DMS153 (cell line): ENCODE results near the gene MYRFL.
"Not testable (repeated sequence)": the region's sequence is repeated elsewhere in the genome, so short reads cannot be mapped to it uniquely, and the experiment has no call there.

Experiments
- DNase-seq: peaks from one replicate; lab custom pipeline; 2025; lab: John Stamatoyannopoulos, UW

Gene MYRFL

DNA sequence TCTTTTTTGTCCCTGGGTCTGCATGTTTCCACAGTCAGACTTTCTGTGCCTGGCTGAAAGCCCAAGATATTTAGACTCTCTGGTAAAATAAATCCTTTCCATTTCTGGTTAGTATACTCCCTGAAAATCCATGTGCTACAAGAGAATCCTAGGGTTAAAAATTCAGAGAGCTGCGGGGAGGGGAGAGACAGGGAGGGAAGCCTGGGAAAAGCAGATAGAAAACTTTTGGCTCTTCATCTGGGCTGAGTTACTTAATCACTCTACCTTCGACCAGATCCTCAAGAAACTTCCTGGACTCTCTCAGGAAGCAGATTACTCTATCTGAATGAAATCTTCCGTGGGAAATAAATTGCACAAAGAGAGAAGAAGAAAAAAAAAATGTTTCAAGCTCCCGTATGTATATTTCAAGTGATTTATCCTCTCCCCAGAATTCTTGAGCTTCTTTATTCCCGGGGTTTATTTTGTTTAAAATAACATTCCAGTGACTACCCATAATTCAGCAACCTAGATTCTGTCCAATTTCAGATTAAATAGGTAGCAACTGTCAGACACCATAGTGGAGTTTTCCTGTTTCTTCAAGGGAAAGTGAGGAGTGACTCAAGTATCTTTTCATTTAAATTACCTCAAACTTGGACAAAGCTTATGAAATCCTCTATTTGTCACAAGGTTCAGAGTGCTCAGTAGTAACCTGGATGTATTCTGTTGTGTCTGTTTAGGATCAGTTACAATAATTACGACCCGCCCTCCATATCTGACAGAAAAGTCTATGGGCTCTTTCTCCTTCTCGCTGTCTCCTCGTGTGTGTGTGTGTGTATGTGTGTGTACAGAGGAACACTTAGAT is 163.7 kb downstream of the MYRFL start:
- no peak for DNase-seq

DNA sequence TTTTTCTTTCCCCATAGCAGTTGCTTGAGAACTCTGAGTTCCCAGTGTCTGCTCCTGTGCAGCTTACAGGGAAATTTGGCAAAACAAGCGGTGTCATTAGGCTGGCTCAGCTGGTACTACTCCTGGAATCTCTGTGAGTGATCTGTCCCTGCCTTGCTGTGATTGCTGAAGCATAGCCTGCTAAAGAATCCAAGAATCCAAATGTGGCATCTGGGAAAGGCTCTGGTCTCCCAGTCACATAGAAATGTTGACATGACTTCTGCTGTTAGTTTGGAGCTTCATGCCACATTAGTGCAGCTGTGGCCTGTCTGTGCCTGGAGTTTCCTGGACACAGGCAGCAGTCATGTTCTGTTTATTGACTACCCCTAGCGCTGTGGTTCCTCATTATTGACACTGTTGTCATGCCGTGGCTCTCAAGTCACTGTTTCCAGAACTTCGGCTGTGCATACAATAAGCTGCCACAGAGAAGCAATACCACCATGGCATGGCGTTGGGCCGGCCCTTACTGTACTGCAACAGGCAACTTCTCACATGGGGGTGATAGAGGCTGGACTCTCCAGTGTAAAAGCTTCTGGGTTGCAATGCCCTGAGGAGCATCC is 166.8 kb downstream of the MYRFL start:
- DNase-seq, result no peak

GRCh38 chr12:69993433-69993832 is 168.4 kb downstream of the MYRFL start:
- no peak for DNase-seq

GRCh38 chr12:69994086-69994485 is 169.1 kb downstream of the MYRFL start:
- not testable (repeated sequence) for DNase-seq

- DNase-seq, result no peak
These were observed 169.7 kb downstream of the MYRFL start for GRCh38 chr12:69994724-69995173.

DNA sequence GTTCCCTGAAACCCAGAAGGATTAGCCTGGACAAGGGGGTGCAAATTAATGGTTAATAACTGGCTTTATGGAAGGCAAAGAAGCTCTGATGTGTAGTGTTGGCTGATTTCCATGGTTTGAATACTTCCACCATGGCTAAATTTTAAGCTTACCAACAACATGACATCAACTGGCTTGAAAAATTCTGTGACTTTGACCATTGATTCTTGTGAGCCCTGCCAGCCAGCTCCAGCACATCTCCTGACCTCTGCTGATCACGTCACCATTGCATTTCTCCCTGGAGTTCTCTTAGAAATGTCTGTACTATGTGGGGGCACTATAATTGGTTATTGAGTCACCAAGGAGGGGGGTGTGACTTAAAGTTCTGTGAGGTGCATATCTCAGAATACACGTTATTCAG is 171.2 kb downstream of the MYRFL start:
- DNase-seq, result no peak

- DNase-seq, result no peak
These were observed 171.7 kb downstream of the MYRFL start for GRCh38 chr12:69996722-69997121.

- no peak for DNase-seq
These were observed 173.0 kb downstream of the MYRFL start for GRCh38 chr12:69998011-69998410.

DNA sequence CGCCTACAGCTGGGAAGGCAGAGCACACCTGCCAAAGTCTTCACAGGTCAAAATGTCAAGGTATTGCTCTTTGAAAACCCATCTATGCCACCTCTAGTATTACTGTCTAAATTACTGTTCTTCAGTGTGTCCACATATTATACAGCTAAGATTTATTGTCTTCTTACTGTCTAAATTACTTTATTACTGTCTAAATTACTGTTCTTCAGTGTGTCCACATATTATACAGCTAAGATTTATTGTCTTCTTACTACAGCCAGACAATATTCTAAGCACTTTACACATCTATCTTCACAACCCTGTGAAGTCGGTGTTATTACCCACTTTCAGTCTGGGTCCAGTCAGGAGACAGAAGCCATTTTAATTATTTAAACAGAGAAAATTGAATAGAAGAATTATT is 173.9 kb downstream of the MYRFL start:
- DNase-seq, result no peak

GRCh38 chr12:69999561-69999960 is 174.5 kb downstream of the MYRFL start:
- no peak for DNase-seq

DNA sequence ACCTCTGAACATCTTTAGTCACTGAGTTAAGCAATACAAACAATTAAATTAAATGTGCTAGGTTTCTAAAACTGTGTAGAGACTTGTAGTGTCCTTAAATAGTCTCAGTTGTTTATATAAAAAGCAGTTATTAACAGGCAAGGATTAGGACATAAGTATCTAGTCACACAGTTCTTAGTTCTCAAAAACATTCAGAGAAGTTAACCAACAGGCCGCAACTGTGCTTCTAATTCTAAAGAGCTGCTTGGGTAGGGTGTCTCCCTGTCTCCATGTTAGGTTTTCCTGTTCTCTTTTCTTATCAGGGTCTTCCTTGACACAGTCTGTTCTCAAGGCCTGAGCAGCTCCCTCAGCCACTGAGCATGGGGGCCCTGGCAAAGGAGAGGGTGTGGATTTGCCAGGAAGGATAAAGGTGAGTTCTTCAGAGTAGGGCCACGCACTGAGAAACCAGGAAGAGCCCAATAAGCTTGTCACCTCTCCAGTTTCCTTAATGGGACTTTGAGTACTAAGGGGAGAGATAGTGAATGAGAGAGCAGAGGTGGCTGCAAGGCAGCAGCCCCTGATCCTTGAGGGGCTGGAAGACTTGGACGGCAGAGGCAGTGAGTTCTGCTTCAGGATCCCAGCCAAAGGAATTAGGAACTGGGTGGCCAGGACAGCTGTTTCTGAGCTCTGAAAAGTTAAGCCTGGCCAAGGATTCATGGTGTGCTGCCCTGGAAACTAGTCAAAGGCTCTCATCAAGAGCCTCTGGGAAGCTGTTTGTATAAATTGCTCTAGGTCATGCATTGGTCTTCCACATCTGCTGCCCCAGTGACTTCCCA is 177.3 kb downstream of the MYRFL start:
- DNase-seq, result no peak

DNA sequence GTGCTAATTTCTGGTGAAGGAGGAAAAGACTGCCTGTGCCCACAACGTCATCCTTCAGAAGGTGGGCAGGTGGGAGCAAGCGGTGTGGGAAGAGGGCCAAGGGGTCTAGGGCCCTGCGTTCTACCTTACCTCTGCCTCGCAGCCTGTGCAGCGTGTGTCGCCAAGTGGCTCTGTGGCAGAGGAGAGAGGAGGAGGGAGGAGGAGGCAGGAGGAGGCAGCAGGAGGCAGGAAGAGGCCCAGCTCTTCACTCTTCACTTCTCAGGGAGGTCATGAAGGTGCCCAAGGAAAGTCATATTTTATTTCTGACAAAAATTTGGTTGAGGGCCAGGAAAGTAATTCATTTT is 177.9 kb downstream of the MYRFL start:
- DNase-seq, result no peak

GRCh38 chr12:70005864-70006618 is 181.0 kb downstream of the MYRFL start:
- DNase-seq, result no peak

GRCh38 chr12:70006619-70006973 is 181.6 kb downstream of the MYRFL start:
- no peak for DNase-seq

GRCh38 chr12:70007687-70008086 is 182.7 kb downstream of the MYRFL start:
- DNase-seq, result no peak
